HepG2 (cell line): Measurements from ENCODE around the gene TJAP1.

Experiments used
- ELF4 ChIP-seq: sonication (generic); formaldehyde crosslinking; IDR thresholded peaks from 2 replicates; pipeline ENCODE4 v1.5.0; 2020; ENCODE audit warnings: missing genetic modification reagents, mild to moderate bottlenecking, moderate library complexity, borderline replicate concordance
- ETV6 ChIP-seq: sonication (generic); formaldehyde crosslinking; conservative IDR thresholded peaks from 2 replicates; pipeline ENCODE4 v1.4.0; 2020; ENCODE audit warnings: missing genetic modification reagents
- RFX5 ChIP-seq: IDR thresholded peaks from 2 replicates; pipeline ENCODE4 v1.6.1; 2011; ENCODE audit warnings: low read depth, low read length, improper control_type of control experiment
- TAF1 ChIP-seq: sonication (generic); formaldehyde crosslinking; IDR thresholded peaks from 2 replicates; pipeline ENCODE4 v1.4.0; 2020; ENCODE audit warnings: missing genetic modification reagents
- TF ChIP-seq, protein P1 (sequence below): sonication (generic); formaldehyde crosslinking; IDR thresholded peaks from 2 replicates; pipeline ENCODE4 v1.5.0; 2020; ENCODE audit warnings: mild to moderate bottlenecking, missing genetic modification reagents, moderate library complexity

DNA sequence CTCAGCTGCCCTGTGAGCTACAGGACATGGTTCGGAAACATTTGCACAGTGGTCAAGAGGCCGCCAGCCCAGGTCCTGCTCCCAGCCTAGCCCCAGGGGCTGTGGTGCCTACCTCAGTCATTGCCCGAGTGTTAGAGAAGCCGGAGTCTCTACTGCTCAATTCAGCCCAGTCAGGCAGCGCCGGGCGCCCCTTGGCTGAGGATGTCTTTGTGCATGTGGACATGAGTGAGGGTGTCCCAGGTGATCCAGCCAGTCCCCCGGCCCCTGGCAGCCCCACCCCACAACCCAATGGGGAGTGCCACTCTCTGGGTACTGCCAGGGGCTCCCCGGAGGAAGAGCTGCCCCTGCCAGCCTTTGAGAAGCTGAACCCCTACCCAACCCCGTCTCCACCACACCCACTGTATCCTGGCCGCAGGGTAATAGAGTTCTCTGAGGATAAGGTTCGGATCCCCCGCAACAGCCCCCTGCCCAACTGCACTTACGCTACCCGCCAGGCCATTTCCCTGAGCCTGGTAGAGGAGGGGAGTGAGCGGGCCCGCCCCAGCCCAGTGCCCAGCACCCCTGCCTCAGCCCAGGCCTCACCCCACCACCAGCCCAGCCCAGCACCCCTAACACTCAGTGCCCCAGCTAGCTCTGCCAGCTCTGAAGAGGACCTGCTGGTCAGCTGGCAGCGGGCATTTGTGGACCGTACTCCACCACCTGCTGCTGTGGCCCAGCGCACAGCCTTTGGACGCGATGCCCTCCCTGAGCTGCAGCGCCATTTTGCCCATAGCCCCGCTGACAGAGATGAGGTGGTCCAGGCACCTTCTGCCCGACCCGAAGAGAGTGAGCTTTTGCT lies 27.6 kb downstream of the TJAP1 start:
- TF ChIP-seq ETV6 = no peak
- TF ChIP-seq RFX5 = no peak
- no peak for TF ChIP-seq TAF1 (CRISPR knock-in tag)
- TF ChIP-seq, protein P1, sequence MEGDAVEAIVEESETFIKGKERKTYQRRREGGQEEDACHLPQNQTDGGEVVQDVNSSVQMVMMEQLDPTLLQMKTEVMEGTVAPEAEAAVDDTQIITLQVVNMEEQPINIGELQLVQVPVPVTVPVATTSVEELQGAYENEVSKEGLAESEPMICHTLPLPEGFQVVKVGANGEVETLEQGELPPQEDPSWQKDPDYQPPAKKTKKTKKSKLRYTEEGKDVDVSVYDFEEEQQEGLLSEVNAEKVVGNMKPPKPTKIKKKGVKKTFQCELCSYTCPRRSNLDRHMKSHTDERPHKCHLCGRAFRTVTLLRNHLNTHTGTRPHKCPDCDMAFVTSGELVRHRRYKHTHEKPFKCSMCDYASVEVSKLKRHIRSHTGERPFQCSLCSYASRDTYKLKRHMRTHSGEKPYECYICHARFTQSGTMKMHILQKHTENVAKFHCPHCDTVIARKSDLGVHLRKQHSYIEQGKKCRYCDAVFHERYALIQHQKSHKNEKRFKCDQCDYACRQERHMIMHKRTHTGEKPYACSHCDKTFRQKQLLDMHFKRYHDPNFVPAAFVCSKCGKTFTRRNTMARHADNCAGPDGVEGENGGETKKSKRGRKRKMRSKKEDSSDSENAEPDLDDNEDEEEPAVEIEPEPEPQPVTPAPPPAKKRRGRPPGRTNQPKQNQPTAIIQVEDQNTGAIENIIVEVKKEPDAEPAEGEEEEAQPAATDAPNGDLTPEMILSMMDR (CRISPR knock-in tag) = no peak
- no peak for TF ChIP-seq ELF4 (CRISPR knock-in tag)
